Tibial nerve (tissue), 4 donors: ENCODE results near the gene AGPAT3.

Experiments used
- CTCF ChIP-seq, 5 experiments: fragments of 200-600 bp in 3 of 5; fragments of 450-650 bp in 2 of 5; sonication (generic) in 3 of 5; IDR thresholded peaks; one replicate each; pipeline ENCODE4 v1.5.1; 2016 to 2019; ENCODE audit warnings: antibody characterized with exemption in 5 of 5, mild to moderate bottlenecking in 3 of 5, moderate library complexity in 2 of 5
- EP300 ChIP-seq, 2 donors: sonication (generic); formaldehyde crosslinking; IDR thresholded peaks; one replicate each; pipeline ENCODE4 v1.6.1; 2017; ENCODE audit warnings: antibody characterized with exemption in 2 of 2, mild to moderate bottlenecking in 1 of 2

DNA sequence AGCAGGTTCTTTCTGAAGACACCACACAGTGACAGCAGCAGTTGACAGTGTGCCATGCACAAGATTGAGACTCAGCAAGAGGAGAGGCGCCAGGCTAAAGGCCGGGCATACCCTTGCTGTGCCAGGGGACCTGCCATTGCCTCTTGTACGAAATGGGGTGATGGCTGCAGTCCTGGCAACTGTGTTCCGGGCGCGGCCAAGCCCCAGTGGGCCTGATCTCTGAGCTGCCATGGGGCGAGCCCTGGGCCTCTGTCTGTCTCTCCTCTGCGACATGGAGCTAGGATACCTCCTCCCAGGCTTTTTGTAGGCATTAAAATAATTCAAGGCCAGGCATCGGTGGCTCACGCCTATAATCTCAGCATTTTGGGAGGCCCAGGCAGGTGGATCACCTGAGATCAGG is 137.5 kb downstream of the AGPAT3 start:
- no peak for TF ChIP-seq EP300 (IDR thresholded peaks at IDR 0.05)
- TF ChIP-seq CTCF (IDR thresholded peaks at IDR 0.05), result no peak
